Astrocyte (in vitro differentiated cells and primary cell): ENCODE results near the gene ARSI. TPM values are rescaled to one million over a fixed set of nuclear protein-coding genes. Genes with fewer than 3 reads are reported as not detected.

Experiments used
- DNase-seq: peaks from one replicate; pipeline ENCODE4 v3.0.0-alpha.2; 2010; ENCODE audit warnings: low read depth
- FAIRE-seq: peaks from 2 replicates; lab custom pipeline; 2011; peaks lifted over from hg19 to GRCh38; lab: Jason Lieb, UNC
- H2AFZ ChIP-seq: 2 replicates; pipeline ENCODE4 v1.6.0; 2012; ENCODE audit warnings: low read depth, low read length, inconsistent platforms
- H3K27ac ChIP-seq: 2 replicates; pipeline ENCODE4 v1.5.1; 2011; ENCODE audit warnings: low read depth, low read length, inconsistent platforms
- H3K27me3 ChIP-seq: 2 replicates; pipeline ENCODE4 v1.6.0; 2011; ENCODE audit warnings: low read length, inconsistent platforms; ENCODE audit not compliant: insufficient read depth
- H3K36me3 ChIP-seq: 2 replicates; pipeline ENCODE4 v1.5.1; 2011; ENCODE audit warnings: low read length, inconsistent platforms; ENCODE audit not compliant: insufficient read depth
- H3K4me1 ChIP-seq: 2 replicates; pipeline ENCODE4 v1.5.1; 2011; ENCODE audit warnings: low read length, inconsistent platforms; ENCODE audit not compliant: insufficient read depth
- H3K4me2 ChIP-seq: 2 replicates; pipeline ENCODE4 v1.6.0; 2012; ENCODE audit warnings: low read length, inconsistent platforms
- H3K4me3 ChIP-seq: 2 replicates; pipeline ENCODE4 v1.5.1; 2011; ENCODE audit warnings: low read depth, mild to moderate bottlenecking, low read length, inconsistent platforms; ENCODE audit not compliant: insufficient read depth
- H3K79me2 ChIP-seq: 2 replicates; pipeline ENCODE4 v1.6.0; 2012; ENCODE audit warnings: mild to moderate bottlenecking, low read length, inconsistent platforms; ENCODE audit not compliant: insufficient read depth
- H3K9ac ChIP-seq: 2 replicates; pipeline ENCODE4 v1.6.0; 2012; ENCODE audit warnings: mild to moderate bottlenecking, low read length, inconsistent platforms
- H3K9me3 ChIP-seq: 2 replicates; pipeline ENCODE4 v1.5.1; 2012; ENCODE audit warnings: low read depth, mild to moderate bottlenecking, low read length, inconsistent platforms; ENCODE audit not compliant: insufficient read depth
- H4K20me1 ChIP-seq: 2 replicates; pipeline ENCODE4 v1.6.0; 2012; ENCODE audit warnings: low read length, inconsistent platforms; ENCODE audit not compliant: insufficient read depth
- H3K27ac Mint-ChIP-seq: one replicate; pipeline ENCODE4 v1.8.0; 2021; ENCODE audit warnings: mild to moderate bottlenecking, mixed read lengths; ENCODE audit not compliant: unreplicated experiment
- H3K27me3 Mint-ChIP-seq: one replicate; pipeline ENCODE4 v1.8.0; 2021; ENCODE audit warnings: low read depth, mixed read lengths; ENCODE audit not compliant: unreplicated experiment
- H3K36me3 Mint-ChIP-seq: one replicate; pipeline ENCODE4 v1.8.0; 2021; ENCODE audit warnings: low read depth, mixed read lengths; ENCODE audit not compliant: unreplicated experiment
- H3K4me1 Mint-ChIP-seq: one replicate; pipeline ENCODE4 v1.8.0; 2021; ENCODE audit warnings: low read depth, mixed read lengths; ENCODE audit not compliant: unreplicated experiment
- H3K4me3 Mint-ChIP-seq: one replicate; pipeline ENCODE4 v1.8.0; 2021; ENCODE audit warnings: mild to moderate bottlenecking, moderate library complexity, mixed read lengths; ENCODE audit not compliant: unreplicated experiment
- H3K9me3 Mint-ChIP-seq: one replicate; pipeline ENCODE4 v1.8.0; 2021; ENCODE audit warnings: mild to moderate bottlenecking, mixed read lengths; ENCODE audit not compliant: unreplicated experiment
- EZH2 ChIP-seq: IDR thresholded peaks from 2 replicates; pipeline ENCODE4 v1.6.1; 2012; ENCODE audit warnings: mild to moderate bottlenecking, low read length, inconsistent platforms; ENCODE audit not compliant: insufficient read depth
- total RNA-seq: library from RNA; stranded (reverse); gene quantifications from 2 replicates; pipeline ENCODE4 v1.2.1, GENCODE V29; 2021
- TF ChIP-seq, protein P1 (sequence below): IDR thresholded peaks from 2 replicates; pipeline ENCODE4 v1.5.1; 2011; ENCODE audit warnings: low read depth, mild to moderate bottlenecking, inconsistent platforms, low read length, moderate library complexity; ENCODE audit not compliant: insufficient read depth

Gene ARSI
- total RNA-seq, 1 donor from 2014 or later: 23.0 TPM

DNA sequence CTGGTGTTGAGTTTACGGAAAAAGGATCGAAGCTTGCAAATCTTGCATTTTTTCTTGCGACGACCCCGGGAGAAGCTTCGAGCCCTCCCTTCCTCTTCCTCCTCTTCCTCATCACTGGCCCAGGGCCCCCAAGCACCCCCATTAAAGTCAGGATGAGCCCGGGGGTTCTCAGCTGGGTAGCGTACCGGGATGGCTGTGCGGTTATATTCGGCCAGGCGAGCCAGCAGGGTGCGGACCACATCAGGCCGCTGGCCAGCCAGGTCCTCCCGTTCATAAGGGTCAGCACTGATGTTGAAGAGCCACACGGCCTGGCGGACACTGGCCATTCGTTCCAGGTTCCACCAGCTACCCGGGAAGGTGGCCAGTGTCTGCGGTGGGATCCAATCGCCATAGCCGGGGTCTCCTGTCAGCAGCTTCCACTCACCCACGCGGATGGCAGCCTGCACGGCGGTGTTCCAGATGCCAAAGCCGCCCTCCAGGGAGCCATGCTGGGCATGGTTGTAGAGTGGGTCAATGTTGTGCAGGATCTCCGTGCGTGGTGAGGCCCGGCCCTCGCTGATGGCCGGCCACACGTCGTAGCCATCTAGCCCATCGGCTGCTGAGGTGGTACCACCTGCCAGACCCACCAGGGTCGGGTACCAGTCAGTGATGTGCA is 5.3 kb downstream of the ARSI start:
- H3K4me3 ChIP-seq: no peak overlapping the region
- H3K4me2 ChIP-seq: no peak overlapping the region
- H2AFZ ChIP-seq: no peak overlapping the region
- DNase-seq: no peak
- H3K9me3 Mint-ChIP-seq: peaks cover 2% of the 10 kb centered on the region
- H3K27me3 ChIP-seq: no peaks in the 10 kb centered on the region
- H3K27ac Mint-ChIP-seq: no peak overlapping the region
- peaks cover 28% of the 10 kb centered on the region for H3K4me1 ChIP-seq
- no peak overlapping the region for H3K4me3 Mint-ChIP-seq
- H3K9ac ChIP-seq: no peak overlapping the region
- no peak for FAIRE-seq
- no peaks in the 10 kb centered on the region for H4K20me1 ChIP-seq
- no peaks in the 10 kb centered on the region for H3K9me3 ChIP-seq
- TF ChIP-seq, protein P1, sequence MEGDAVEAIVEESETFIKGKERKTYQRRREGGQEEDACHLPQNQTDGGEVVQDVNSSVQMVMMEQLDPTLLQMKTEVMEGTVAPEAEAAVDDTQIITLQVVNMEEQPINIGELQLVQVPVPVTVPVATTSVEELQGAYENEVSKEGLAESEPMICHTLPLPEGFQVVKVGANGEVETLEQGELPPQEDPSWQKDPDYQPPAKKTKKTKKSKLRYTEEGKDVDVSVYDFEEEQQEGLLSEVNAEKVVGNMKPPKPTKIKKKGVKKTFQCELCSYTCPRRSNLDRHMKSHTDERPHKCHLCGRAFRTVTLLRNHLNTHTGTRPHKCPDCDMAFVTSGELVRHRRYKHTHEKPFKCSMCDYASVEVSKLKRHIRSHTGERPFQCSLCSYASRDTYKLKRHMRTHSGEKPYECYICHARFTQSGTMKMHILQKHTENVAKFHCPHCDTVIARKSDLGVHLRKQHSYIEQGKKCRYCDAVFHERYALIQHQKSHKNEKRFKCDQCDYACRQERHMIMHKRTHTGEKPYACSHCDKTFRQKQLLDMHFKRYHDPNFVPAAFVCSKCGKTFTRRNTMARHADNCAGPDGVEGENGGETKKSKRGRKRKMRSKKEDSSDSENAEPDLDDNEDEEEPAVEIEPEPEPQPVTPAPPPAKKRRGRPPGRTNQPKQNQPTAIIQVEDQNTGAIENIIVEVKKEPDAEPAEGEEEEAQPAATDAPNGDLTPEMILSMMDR: no peak
- no peak for TF ChIP-seq EZH2
- H3K36me3 ChIP-seq: no peaks in the 10 kb centered on the region
- H3K36me3 Mint-ChIP-seq: peaks cover 2% of the 10 kb centered on the region
- no peaks in the 10 kb centered on the region for H3K27me3 Mint-ChIP-seq
- peaks cover 37% of the 10 kb centered on the region for H3K4me1 Mint-ChIP-seq
- H3K79me2 ChIP-seq: no peaks in the 10 kb centered on the region
- no peak overlapping the region for H3K27ac ChIP-seq

GRCh38 chr5:150296496-150296895 is 6.2 kb downstream of the ARSI start:
- Histone ChIP-seq H3K4me3 (no peak overlapping the region), H3K4me1 (peaks cover 27% of the 10 kb centered on the region), H3K79me2 (no peaks in the 10 kb centered on the region), H3K27me3 (no peaks in the 10 kb centered on the region), H2AFZ (no peak overlapping the region), H3K9ac (no peak overlapping the region), H3K4me2 (no peak overlapping the region), H3K27ac (no peak overlapping the region), H4K20me1 (no peaks in the 10 kb centered on the region), H3K36me3 (no peaks in the 10 kb centered on the region), H3K9me3 (no peaks in the 10 kb centered on the region)
- no peak for TF ChIP-seq EZH2
- TF ChIP-seq, protein P1: no peak
- Mint-ChIP-seq H3K36me3 (peaks cover 2% of the 10 kb centered on the region), H3K27me3 (no peaks in the 10 kb centered on the region), H3K4me1 (peaks cover 40% of the 10 kb centered on the region), H3K27ac (no peak overlapping the region), H3K4me3 (no peak overlapping the region), H3K9me3 (peaks cover 2% of the 10 kb centered on the region)
- DNase-seq (no peak), FAIRE-seq (no peak)

DNA sequence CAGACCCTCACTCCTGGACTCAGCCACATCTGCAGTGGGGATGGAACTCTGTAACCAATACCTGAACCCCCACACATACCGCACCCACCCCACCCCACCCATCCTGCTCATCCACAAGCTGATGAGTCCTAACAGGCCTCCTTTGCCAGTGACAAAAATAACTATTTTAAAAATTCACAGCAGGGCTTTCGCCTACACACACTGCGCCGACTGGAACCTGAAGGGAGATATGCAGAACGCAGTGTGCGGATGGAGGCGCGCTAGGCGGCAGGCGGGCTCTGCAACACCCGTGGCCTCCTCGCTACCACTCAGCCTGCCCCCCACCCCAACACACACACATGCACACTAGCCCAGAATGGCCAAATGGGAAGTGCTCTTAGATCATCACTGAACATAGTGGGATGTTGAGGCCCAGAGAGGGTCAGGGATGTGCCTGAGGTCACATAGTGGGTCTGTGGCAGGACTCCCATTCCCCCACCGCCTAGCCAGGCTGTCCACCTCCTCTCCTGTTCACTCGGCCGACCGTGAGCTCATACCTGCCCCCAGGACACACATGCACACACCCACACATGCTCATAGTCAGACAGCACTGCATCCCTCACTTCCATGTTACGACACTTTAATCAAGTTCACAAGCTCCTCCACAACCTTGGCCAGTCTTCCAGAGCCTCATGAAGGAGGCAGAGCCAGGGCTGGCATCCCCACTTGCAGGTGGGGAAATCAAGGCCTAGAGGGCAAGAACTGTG is 6.8 kb downstream of the ARSI start:
- FAIRE-seq (no peak), DNase-seq (no peak)
- Histone ChIP-seq H3K36me3 (no peaks in the 10 kb centered on the region), H3K4me1 (peaks cover 25% of the 10 kb centered on the region), H2AFZ (no peak overlapping the region), H3K4me2 (no peak overlapping the region), H3K9me3 (no peaks in the 10 kb centered on the region), H3K9ac (no peak overlapping the region), H3K4me3 (no peak overlapping the region), H3K79me2 (no peaks in the 10 kb centered on the region), H3K27ac (no peak overlapping the region), H4K20me1 (no peaks in the 10 kb centered on the region), H3K27me3 (no peaks in the 10 kb centered on the region)
- Mint-ChIP-seq H3K27ac (no peak overlapping the region), H3K9me3 (peaks cover 2% of the 10 kb centered on the region), H3K4me3 (no peak overlapping the region), H3K27me3 (no peaks in the 10 kb centered on the region), H3K4me1 (peaks cover 41% of the 10 kb centered on the region), H3K36me3 (peaks cover 2% of the 10 kb centered on the region)
- TF ChIP-seq, protein P1: no peak
- TF ChIP-seq EZH2: no peak
